A673 (cell line): ENCODE results near the gene RPL19.

Source experiments
- EZH2 ChIP-seq: fragments of 200-600 bp; sonication (generic); IDR thresholded peaks from 2 replicates; pipeline ENCODE4 v1.6.1; 2017; ENCODE audit warnings: borderline replicate concordance, low read depth, mild to moderate bottlenecking, mixed read lengths, antibody characterized with exemption, low read length; ENCODE audit not compliant: poor library complexity, severe bottlenecking
- TF ChIP-seq, protein P1 (sequence below): fragments of 300-800, 200-600 bp; sonication (generic); conservative IDR thresholded peaks from 2 replicates; pipeline ENCODE4 v1.5.1; 2017; ENCODE audit warnings: low read depth, mild to moderate bottlenecking, antibody characterized with exemption, low read length, moderate library complexity, mixed read lengths

DNA sequence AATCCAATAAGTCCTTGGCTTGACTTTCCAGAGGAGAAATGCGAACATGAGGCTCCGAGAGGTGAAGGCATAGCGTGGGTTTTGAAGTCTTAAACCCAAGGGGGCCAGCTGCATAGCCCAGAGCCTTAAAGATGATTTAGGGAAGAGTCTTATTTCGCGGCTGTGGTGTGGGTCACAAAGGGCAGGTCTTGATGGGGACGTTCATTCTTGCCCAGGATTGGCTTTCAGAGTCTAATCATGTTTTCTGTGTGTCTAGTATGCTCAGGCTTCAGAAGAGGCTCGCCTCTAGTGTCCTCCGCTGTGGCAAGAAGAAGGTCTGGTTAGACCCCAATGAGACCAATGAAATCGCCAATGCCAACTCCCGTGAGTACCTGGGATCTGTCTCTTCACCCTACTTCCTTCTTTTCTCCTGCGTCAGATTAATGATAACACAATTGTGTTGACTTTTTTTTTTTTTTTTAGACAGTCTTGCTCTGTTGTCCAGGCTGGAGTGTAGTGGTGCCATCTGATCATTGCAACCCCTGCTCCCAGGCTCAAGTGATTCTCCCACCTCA, 951 bp downstream of the RPL19 start:
- no peak for TF ChIP-seq EZH2
- TF ChIP-seq, protein P1, sequence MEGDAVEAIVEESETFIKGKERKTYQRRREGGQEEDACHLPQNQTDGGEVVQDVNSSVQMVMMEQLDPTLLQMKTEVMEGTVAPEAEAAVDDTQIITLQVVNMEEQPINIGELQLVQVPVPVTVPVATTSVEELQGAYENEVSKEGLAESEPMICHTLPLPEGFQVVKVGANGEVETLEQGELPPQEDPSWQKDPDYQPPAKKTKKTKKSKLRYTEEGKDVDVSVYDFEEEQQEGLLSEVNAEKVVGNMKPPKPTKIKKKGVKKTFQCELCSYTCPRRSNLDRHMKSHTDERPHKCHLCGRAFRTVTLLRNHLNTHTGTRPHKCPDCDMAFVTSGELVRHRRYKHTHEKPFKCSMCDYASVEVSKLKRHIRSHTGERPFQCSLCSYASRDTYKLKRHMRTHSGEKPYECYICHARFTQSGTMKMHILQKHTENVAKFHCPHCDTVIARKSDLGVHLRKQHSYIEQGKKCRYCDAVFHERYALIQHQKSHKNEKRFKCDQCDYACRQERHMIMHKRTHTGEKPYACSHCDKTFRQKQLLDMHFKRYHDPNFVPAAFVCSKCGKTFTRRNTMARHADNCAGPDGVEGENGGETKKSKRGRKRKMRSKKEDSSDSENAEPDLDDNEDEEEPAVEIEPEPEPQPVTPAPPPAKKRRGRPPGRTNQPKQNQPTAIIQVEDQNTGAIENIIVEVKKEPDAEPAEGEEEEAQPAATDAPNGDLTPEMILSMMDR = no peak
